ELF-1 (cell line): ENCODE results near the gene MRPS21.
A peak's percentile ranks its signal among the peaks of the same experiment; 100 is the strongest.

Source experiments
- DNase-seq: peaks from one replicate; pipeline ENCODE4 v3.0.0-alpha.2; 2016; ENCODE audit warnings: low read depth, low spot score

MRPS21 gene

DNA sequence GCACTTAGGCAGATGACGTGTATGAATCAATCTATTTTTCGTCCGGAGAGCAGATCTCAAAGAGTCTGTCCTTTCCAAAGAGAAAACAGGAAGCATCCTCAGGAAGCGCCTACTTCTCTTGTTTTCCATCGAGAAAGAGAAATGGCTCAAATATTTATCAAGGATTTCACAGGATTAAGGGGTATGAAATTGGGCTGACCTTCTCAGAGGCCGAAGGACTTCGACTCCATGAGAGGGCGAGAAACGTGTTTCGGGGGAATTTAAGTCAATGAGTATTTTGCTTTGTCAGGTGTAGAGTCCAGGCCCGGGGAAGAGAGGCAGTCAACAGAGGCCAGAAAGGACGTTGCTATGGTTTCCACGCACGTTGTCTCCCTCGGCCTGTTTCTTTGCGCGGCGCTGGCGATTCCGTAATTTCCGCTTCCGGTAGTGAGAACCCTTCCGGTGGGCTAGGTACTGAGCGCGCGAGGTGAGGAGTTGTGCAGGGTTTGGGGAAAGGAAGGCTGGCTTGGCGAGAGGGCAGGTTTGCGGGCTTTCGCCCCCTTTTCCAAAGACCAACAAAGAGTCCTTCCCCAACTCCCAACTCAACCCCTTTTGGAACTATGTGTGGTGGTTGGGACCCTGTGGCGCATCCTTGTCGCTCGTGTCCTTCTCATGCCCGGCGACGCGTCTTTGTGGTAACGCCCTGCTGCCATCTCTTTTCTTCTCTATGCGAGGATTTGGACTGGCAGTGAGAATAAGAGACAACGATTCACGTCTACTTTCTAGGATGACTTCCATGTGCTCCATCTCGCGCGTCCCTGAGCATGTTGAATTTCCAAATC is at the start of gene MRPS21:
MRPS21 (plus strand) TSS at position 429 of the 821 bp plus-strand sequence. CDS start 506 bp downstream, outside the sequence.
- peak; percentile 95 for DNase-seq

DNA sequence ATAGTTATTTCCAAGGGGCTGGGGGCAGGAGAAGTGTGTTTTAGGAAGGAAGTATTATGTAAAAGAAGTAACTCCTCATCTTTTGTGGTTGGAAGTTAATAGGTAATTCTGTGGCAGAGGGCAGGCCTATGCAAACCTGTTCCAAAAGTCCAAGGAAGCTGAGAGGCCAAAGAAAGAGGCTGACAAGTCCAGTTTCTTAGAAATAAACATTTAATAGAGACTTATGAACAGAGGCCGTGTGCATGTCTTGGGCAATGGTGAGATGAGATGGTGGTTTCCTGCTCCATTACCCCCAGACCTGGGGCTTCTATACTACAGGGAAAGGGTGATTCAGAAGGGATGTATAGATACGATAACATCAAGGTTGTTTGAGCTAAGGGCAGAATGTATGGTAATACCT is 43.7 kb upstream of the MRPS21 start:
- DNase-seq: no peak

DNA sequence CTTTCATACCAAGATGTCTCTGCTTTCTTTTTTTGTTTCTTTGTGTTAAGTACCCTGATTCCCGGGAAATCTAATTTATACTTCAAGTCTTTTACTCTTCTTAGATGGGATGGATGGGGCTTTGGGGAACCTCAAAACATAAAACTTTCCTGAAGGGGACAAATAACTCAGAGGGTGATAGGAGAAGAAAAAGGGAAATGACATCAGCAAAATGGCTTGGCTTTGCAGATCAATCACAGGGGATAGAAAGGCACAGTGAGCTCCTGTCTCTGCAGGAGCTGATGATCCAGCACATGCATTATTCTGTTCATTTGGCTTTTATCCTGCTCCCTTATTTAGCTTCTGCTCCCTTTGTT is 37.5 kb upstream of the MRPS21 start:
- DNase-seq: peak; percentile 59

DNA sequence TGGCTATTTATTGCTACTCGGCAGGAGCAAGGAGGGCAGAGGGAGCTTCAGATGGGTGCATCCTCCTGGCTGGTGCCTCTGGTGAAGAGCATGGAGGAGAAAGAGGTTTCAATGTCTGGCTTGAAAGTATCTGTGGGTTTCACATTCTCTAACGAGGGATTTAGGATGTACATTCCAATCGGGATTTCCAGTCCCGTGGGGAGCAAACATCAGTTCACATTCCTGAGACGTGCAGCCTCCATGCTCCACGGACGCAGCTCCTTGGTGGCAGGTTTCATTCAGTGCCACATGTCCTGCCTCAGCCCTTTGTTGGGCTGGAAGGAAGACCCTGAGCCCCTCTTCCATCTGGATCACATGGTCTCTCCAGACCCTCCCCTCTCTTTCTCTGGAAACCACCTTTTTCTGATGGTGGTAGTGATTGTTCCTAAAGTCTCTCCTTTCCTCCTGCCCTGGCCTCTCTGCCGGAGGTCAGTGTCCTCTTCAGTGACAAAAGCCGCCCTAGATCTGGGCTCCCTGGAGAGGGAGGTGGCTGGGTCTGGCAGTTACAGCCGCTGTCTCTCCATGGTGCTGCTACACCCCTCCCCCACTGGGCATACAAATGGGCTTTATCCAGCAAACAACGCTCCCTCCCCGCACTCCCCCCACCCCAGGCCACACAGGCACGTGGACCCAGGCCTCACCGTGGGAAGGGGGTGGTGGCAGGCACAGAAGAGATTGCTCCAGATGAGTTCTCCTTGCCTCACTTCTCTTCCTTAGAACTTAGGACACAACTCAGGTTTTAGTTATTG is 36.9 kb upstream of the MRPS21 start:
- peak; percentile 77 for DNase-seq

DNA sequence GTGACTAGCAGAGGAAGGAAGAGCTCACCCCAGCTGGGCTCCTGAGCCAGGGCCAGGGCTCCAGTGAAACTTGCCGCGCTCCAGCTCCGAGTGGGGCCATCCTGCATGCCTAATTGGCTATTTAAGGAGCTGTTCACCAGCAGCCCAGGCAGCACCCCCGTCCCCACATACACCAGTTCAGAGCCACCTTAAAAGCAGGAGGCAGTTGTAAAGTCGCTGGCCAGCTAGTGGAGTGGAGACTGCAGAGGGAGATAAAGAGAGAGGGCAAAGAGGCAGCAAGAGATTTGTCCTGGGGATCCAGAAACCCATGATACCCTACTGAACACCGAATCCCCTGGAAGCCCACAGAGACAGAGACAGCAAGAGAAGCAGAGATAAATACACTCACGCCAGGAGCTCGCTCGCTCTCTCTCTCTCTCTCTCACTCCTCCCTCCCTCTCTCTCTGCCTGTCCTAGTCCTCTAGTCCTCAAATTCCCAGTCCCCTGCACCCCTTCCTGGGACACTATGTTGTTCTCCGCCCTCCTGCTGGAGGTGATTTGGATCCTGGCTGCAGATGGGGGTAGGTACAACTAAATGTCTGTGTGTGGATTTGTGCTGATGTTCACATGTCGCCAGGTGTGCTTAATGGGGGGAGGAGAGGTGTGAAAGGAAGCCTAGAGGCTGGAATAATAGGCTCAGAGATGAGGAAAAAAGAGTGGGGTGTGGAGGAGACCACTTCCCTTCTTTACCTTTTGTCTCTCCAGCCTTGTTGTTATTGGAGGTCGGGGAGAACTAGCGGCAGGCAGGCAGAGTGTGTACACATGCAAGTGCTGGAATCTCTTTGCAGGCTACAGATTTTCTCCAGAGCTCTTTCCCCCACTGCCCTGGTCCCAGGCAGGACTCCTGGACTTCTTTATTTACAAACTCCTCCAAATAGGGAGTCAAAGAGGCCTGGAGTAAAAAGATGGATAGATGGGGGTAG is 35.8 kb upstream of the MRPS21 start, which contains the start of gene CA14:
CA14 (plus strand) TSS at position 151 of the 962 bp plus-strand sequence; CDS start at position 506, 355 bp downstream.
- peak; percentile 72 for DNase-seq

DNA sequence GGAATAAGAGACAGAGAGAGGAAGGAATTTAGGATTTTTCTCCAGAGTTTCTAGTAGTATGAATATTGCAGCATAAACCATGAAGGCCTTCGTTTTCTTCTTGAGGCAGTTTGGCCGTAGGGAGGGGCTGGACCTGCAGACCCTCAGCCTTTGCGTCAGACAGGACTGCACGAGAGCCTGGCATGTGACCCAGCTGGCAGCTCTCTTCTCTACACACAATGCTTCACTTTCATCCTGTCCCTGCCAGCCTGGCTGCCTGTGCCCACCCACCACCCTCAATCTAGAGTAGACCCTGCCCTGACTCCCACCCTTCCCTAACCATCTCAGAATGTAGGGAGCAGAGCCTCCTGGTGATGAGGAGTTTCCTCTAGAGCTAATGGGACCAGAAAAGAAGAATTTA is 34.4 kb upstream of the MRPS21 start:
- DNase-seq: no peak

DNA sequence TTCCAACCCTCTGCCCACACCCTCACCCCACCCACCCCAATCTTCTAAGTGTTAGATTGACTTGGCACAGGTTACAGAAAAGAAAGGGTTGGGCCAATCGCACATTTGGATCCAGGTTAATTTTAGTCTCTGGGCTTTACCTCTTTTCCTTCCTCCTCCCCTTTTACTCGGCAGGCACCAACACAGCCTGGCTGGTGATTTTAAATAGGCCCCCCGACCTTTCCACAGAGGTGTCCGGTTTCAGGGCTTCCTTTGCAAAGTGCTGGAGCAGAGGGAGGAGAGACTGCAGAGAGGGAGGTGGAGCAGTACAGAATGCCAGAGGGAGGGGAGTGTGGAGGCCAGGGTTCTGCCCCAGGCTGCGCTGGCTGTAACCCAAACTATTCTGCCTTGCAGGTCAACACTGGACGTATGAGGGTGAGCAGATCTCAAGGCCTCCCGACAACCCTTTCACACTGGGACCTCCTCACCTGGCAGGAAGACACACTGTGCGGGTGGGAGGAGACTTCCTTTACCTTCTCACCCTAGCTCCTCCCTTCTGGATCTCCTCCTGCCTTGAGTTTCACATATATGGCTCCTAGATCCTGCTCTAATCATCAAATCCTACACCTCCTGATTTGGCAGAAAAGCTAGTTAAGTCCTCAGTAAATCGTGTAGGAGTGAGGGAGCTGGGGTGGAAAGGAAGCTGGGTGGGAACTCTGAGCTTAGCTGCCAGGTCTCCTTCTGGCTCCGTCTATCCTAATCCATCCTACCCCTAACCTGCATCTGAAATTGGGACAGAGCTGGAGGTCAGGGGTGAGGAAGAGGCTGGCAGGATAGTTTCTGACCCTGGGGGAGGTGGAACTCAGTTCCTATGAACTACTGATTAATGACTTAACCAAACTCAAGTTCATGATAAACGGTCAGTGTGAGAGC is 33.6 kb upstream of the MRPS21 start:
- DNase-seq: peak; percentile 95

DNA sequence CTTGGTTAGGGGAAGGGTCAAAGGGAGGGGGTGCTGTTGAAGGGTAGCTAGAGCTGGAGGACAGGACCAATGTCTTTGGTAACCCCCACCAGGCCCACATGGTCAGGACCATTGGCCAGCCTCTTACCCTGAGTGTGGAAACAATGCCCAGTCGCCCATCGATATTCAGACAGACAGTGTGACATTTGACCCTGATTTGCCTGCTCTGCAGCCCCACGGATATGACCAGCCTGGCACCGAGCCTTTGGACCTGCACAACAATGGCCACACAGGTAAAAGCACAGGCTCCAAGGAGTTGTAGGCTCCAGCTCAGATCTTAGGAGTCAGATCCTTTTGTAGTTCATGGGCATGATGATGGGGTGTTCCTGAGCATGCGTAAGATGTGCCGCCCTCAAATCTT is 32.3 kb upstream of the MRPS21 start:
- DNase-seq: no peak

DNA sequence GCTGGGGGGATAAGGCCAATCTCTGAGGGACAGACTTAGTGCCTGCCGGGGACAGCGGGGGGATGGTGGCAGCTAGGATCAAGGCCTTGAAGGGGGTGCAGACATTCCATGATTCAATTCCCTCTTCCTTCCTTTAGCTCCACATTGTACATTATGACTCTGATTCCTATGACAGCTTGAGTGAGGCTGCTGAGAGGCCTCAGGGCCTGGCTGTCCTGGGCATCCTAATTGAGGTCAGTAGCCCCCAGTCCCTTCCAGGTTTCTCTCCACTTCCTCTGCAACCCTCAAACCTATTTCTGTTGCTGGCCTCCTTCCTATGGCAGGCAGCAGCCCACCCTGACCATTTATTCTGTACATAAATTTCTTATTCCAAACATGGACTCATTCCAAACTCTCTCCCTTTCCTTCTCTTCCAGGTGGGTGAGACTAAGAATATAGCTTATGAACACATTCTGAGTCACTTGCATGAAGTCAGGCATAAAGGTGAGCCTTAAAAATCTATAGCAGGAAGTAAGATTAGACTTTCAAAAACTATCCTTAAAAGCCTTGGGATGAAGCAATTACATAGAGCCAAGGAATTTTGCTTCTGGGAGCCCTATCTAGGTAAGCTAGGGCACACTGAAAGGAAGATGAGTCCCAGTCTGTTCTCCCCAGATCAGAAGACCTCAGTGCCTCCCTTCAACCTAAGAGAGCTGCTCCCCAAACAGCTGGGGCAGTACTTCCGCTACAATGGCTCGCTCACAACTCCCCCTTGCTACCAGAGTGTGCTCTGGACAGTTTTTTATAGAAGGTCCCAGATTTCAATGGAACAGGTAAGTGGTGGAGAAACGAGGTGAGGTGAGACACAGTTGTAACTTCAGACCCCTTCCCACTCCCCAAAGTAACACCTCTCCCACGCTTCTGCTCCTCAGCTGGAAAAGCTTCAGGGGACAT is 31.0 kb upstream of the MRPS21 start:
- DNase-seq: no peak

DNA sequence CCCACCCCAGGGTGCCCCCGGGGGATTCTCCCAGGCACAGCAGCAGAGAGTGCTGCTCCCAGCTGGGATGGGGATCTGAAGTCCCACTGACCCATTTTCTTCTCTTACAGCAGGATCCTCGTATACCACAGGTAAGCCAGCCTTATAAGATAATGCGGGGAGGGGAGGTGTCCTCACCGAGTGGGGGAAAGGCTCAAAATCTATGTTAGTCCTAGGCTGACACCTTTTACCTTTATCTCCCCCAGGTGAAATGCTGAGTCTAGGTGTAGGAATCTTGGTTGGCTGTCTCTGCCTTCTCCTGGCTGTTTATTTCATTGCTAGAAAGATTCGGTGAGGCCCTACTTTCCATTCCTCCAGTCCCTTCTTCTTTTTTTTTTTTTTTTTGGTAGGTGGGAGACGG is 30.1 kb upstream of the MRPS21 start:
- no peak for DNase-seq

DNA sequence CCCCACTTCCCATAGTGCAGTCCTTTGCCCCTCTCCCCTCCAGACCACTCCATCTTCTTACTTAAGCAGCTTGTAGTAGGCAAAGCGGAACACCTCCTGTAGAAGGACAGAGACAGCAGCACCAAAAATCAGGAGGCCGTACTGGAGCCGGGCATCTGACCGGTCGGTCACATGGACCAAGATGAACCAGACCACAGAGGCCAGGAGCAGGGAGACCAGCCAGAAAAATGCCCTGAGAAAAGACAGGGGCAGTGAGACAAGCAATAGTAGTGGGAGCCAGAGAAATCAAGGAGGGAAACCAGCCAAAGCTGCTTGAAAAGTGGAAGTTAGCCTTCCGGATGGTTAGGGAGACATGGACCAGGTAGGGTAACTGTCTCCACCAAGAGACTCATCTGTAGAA is 25.8 kb upstream of the MRPS21 start:
- no peak for DNase-seq

DNA sequence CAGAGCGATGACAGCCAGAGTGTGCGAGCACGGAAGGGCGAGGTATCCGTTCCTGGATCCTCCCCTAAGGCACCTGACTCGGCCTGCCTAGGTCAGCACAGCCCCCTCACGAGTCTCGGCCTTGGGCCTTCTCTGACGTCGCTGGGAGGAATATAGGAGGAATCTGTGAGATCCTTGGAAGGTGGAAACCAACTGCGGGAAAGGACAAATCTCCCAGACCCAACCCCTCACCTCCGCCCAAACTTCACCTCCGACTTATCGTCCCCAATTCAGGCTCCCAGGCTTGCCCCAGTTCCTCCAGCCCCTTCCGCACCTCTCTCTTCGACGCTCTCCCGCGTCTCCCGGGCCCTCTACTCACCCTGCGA is 25.3 kb upstream of the MRPS21 start:
- DNase-seq: peak; percentile 45

DNA sequence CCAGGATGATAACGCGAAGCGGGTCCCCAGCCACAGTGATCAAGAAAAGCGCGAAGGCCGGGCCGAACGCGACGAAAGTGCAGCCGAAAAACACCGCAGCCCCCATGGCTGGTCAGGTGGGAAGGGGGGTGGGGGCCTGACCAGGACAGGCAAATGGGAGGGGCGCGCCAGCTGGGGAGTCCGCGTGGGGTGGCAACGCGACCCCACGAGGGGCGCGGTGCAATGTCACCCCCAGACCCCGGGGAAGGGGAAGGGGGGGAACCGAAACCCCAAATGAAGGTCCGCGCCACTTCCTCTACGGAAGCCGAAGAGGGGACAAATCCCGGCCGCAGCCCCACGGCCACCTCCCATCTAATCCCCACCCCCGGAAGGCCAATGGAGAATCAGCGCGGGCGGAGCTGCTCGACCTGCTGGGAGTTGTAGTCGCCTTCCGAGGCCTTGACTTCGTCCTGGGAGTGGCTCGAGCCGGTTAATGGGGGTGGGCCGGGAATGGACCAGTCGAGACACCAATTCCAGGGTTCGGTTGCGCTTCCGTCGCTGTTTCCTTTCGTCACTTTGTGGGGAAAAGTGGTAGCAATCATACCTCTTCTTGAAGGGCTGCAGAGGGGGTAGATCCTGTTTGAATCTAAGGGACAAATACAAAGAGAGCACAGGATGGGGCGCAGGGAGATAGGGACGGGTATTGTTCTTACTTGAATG is 24.8 kb upstream of the MRPS21 start, which contains the start of gene APH1A:
APH1A (minus strand) TSS at position 312 of the 699 bp plus-strand sequence; CDS start at position 106, 206 bp downstream.
- peak; percentile 96 for DNase-seq

DNA sequence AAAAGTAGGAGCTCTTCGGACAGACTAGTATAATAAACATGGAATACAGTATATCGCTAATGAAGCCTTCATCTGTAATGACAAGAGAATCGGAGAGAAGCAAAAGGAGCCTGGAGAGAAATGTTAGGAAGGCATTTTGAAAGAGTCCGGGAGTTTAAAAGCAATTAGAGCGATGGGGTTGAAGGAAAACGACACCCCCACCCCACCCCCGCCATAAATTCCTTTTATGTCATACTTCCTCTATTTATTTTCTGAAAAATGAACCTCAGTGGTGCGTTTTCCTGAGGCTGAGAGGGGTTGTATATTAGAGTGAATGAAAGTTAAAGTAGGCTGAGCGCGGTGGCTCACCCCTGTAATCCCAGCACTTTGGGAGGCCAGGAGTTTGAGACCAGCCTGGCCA is 24.2 kb upstream of the MRPS21 start:
- no peak for DNase-seq

DNA sequence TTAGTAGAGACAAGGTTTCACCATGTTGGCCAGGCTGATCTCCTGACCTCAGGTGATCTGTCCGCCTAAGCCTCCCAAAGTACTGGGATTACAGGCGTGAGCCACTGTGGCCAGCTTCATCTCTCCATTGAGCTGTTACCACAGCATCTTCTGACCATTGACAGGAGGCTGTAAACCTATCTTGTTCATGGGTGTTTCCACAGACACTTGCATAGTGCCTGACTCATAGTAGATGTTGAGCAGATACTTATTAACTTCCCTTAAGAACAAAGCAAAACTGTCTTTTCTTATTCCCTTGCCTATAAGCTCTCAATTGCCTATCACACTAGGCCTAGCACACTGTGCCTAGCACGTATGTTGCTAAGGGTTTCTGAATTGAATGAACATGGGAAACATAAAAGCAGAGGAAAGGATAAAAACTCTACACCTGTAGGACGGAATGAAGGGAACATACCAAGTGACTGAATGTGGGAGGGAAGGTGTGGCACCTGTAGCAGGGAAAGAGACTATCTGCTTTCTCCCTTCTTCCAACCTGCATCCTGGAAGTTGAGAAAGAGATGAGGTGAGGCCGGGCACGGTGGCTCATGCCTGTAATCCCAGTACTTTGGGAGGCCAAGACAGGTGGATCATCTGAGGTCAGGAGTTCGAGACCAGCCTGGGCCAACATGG is 22.2 kb upstream of the MRPS21 start:
- DNase-seq: no peak

DNA sequence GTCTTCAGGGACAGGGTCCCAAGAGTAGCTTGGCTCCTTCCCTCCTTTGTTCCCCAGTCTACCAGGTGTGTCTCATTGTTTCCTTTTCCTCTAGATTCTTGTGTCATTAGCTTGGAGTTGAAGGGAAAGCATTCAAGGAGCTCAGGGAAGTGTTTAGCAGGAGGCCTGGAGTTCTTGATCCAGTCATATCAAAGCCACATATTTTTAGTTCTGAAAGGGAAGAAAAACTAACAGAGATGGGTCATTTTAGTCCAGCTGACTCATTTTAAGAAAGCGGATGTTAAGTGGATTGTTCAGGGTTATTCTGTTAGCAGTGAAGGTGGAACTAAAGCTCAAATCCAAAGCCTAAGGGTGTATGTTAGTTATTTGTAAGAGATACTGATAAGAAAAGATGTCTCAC is 20.4 kb upstream of the MRPS21 start:
- DNase-seq: no peak

DNA sequence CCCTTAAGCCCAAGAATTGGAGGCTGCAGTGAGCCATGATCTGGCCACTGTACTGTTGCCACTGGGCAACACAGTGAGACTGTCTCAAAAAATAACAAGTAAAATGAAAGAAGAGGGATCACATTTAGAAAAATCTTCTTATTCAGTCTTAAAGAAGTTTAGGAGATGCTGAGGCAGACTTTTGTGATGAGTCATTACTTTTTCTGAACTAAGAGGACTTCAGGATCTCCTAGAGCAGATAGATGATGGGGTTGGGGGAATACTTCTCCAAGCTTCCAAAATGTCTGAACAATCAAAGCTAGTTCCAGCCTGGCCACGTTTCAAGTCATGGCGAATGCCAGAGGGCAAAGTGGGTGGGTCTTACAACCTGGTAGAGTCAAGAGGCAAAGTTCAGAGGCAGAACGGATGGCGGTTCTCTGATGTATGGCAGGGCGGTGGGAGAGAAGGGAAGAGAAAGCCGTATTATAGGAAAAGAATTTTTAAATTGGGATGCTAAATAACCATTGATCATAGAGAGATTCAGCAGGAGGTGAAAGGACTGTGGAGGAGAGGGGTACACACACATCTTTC is 13.4 kb upstream of the MRPS21 start:
- DNase-seq: peak; percentile 39

DNA sequence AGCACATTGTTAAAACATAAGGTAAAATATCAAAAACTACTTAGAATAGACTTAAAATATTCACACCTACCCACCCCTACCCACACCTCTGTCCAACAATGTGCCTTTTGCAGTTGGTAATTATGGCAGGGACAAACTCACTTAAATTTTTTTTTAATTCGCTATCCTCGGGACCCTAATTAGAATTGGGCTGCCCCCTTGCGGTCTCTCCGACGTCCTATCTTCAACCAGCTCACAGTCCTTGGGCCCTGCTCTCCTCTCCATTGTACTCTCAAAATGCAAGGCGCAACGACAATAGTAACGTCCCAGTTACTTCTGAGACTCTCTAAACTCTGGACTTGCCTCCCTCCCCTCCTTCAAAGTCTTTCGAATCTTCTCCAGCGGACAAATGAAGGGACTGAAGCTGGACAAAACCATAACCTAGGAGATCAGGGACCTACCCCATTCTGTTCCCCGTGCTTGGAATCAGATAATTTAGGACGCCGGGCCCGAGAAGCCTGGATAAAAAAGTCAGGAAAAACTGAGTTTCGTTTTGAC is 12.4 kb upstream of the MRPS21 start:
- peak; percentile 76 for DNase-seq
